Smooth muscle cell (in vitro differentiated cells): ENCODE results near the gene CNRIP1. TPM values are rescaled to one million over a fixed set of nuclear protein-coding genes. Genes with fewer than 3 reads are reported as not detected.

Source experiments
- DNase-seq: peaks from one replicate; lab custom pipeline; 2025; ENCODE audit not compliant: unreplicated experiment; lab: John Stamatoyannopoulos, UW
- H2AFZ ChIP-seq: fragments of 200-600 bp; sonication (generic); 2 replicates; pipeline ENCODE4 v1.6.0; 2016; ENCODE audit warnings: antibody characterized with exemption, low read depth, mild to moderate bottlenecking
- H3F3A ChIP-seq: fragments of 200-600 bp; sonication (generic); 2 replicates; pipeline ENCODE4 v1.6.0; 2017; ENCODE audit warnings: antibody characterized with exemption, low read depth
- H3K27ac ChIP-seq: fragments of 200-600 bp; sonication (generic); 2 replicates; pipeline ENCODE4 v1.5.1; 2016; ENCODE audit warnings: low read depth, mild to moderate bottlenecking
- H3K27me3 ChIP-seq: fragments of 200-600 bp; sonication (generic); 2 replicates; pipeline ENCODE4 v1.6.1; 2016; ENCODE audit warnings: low read depth, mild to moderate bottlenecking
- H3K36me3 ChIP-seq: fragments of 200-600 bp; sonication (generic); 2 replicates; pipeline ENCODE4 v1.5.1; 2016; ENCODE audit warnings: low read depth
- H3K4me1 ChIP-seq: fragments of 200-600 bp; sonication (generic); 2 replicates; pipeline ENCODE4 v1.5.1; 2016; ENCODE audit warnings: low read depth
- H3K4me2 ChIP-seq: fragments of 200-600 bp; sonication (generic); 2 replicates; pipeline ENCODE4 v1.6.0; 2016; ENCODE audit warnings: mild to moderate bottlenecking
- H3K4me3 ChIP-seq: fragments of 200-600 bp; sonication (generic); 2 replicates; pipeline ENCODE4 v1.5.1; 2016; ENCODE audit warnings: mild to moderate bottlenecking
- H3K79me2 ChIP-seq: fragments of 200-600 bp; sonication (generic); 2 replicates; pipeline ENCODE4 v1.6.0; 2016; ENCODE audit warnings: low read depth, mild to moderate bottlenecking
- H3K9ac ChIP-seq: fragments of 200-600 bp; sonication (generic); 2 replicates; pipeline ENCODE4 v1.6.0; 2016; ENCODE audit warnings: low read depth
- H3K9me3 ChIP-seq: fragments of 200-600 bp; sonication (generic); replicated peaks from 2 replicates; pipeline ENCODE4 v1.5.1; 2016; ENCODE audit warnings: low read depth
- H4K20me1 ChIP-seq: fragments of 200-600 bp; sonication (generic); 2 replicates; pipeline ENCODE4 v1.6.0; 2016; ENCODE audit warnings: low read depth
- CTCF ChIP-seq: fragments of 200-600 bp; sonication (generic); IDR thresholded peaks from 2 replicates; pipeline ENCODE4 v1.5.1; 2017; ENCODE audit warnings: borderline replicate concordance, mild to moderate bottlenecking, antibody characterized with exemption; ENCODE audit not compliant: insufficient read depth, poor library complexity, severe bottlenecking
- WGBS: methylation state at CpG from one replicate; pipeline ENCODE4 v1.1.7; 2016; ENCODE audit warnings: low lambda C conversion rate; 5-methylcytosine and 5-hydroxymethylcytosine counted together
- polyA plus RNA-seq: library from polyadenylated mRNA; unstranded; fragments of >200 nt; fragmentation: Nextera tagmentation; extraction: Ambion mirVana; gene quantifications from 2 replicates; pipeline ENCODE4 v1.2.1, GENCODE V29; 2016
- total RNA-seq: library from RNA; depleted of rRNA; stranded (reverse); fragments of >200 nt; gene quantifications from 2 replicates; pipeline ENCODE4 v1.2.3, GENCODE V29; 2014

CNRIP1 gene
- total and polyA plus RNA-seq, 2 experiments from 2014 or later: 1.7 to 3.0 TPM

GRCh38 chr2:68294187-68294586, 25.6 kb downstream of the CNRIP1 start:
- WGBS: 84% methylated on average over 3 of the region's 3 CpGs
- Histone ChIP-seq H3K4me2 (no peak overlapping the region), H3K27me3 (peaks cover 13% of the 10 kb centered on the region)

GRCh38 chr2:68293755-68294154, 26.0 kb downstream of the CNRIP1 start:
- Histone ChIP-seq H3K36me3 (no peaks in the 10 kb centered on the region), H3K4me2 (no peak overlapping the region), H2AFZ (no peak overlapping the region), H3K4me3 (no peak overlapping the region), H3K27me3 (peaks cover 8% of the 10 kb centered on the region), H3F3A (no peaks in the 10 kb centered on the region), H3K79me2 (no peaks in the 10 kb centered on the region), H3K4me1 (no peaks in the 10 kb centered on the region), H3K9ac (no peak overlapping the region), H3K9me3 (no peaks in the 10 kb centered on the region), H4K20me1 (no peaks in the 10 kb centered on the region), H3K27ac (no peak overlapping the region)
- no peak for DNase-seq
- WGBS: 86% methylated on average over 6 of the region's 6 CpGs
- no peak for TF ChIP-seq CTCF

More at GRCh38 chr2:68294187-68294586, 25.6 kb downstream of the CNRIP1 start:
- Histone ChIP-seq H3K9ac (no peak overlapping the region), H3K27ac (no peak overlapping the region), H3F3A (no peaks in the 10 kb centered on the region), H3K36me3 (no peaks in the 10 kb centered on the region), H3K4me1 (no peaks in the 10 kb centered on the region), H2AFZ (no peak overlapping the region), H3K9me3 (no peaks in the 10 kb centered on the region), H4K20me1 (no peaks in the 10 kb centered on the region), H3K79me2 (no peaks in the 10 kb centered on the region), H3K4me3 (no peak overlapping the region)
- no peak for TF ChIP-seq CTCF
- no peak for DNase-seq

GRCh38 chr2:68293024-68293423, 26.7 kb downstream of the CNRIP1 start:
- Histone ChIP-seq H3K4me2 (no peak overlapping the region), H3K4me1 (peaks cover 3% of the 10 kb centered on the region), H3K27me3 (peaks cover 3% of the 10 kb centered on the region), H3K79me2 (no peaks in the 10 kb centered on the region), H4K20me1 (no peaks in the 10 kb centered on the region), H3K4me3 (no peak overlapping the region), H3K9ac (no peak overlapping the region), H3F3A (no peaks in the 10 kb centered on the region), H3K27ac (no peak overlapping the region), H3K9me3 (no peaks in the 10 kb centered on the region), H3K36me3 (no peaks in the 10 kb centered on the region), H2AFZ (no peak overlapping the region)
- 93% methylated on average over 4 of the region's 4 CpGs for WGBS
- DNase-seq: no peak
- no peak for TF ChIP-seq CTCF

DNA sequence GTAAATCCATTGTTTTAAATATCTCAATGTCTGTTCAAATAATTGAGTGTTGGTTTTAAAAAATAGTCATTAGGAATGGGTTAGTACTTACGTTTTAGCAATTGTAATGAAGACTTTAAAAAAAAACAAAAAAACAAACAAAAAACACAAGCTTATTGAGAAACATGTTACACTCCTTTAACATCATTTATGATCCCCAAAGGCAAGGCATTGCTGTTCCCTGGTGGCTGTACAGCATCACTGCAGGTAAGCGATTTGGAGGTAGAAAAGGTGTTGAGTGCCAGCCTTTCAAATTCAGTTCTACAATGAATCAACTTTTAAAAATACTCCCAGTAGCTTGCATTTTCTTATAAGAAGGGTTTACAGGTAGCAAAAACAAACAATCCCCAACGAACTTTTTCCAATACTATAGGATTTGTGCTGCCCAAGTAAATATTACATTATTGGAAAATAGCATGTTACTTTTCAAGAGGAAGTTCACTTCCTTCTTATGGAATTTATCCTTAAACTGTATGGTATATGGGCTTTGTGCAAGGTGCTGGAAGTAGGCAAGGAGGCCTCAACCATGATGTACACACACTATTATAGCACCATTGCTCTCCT, 27.5 kb downstream of the CNRIP1 start:
- no peaks in the 10 kb centered on the region for H4K20me1 ChIP-seq
- H3K4me2 ChIP-seq: no peak overlapping the region
- H3F3A ChIP-seq: no peaks in the 10 kb centered on the region
- peak; percentile 63 for TF ChIP-seq CTCF
- H3K4me1 ChIP-seq: peaks cover 4% of the 10 kb centered on the region
- no peaks in the 10 kb centered on the region for H3K79me2 ChIP-seq
- no peaks in the 10 kb centered on the region for H3K9me3 ChIP-seq
- H2AFZ ChIP-seq: no peak overlapping the region
- H3K36me3 ChIP-seq: no peaks in the 10 kb centered on the region
- no peak overlapping the region for H3K4me3 ChIP-seq
- H3K9ac ChIP-seq: no peak overlapping the region
- DNase-seq: no peak
- H3K27me3 ChIP-seq: peaks cover 3% of the 10 kb centered on the region
- no peak overlapping the region for H3K27ac ChIP-seq
- WGBS: 27% methylated on average over 3 of the region's 3 CpGs
